Kasumi-1 (cell line): ENCODE data around the gene GOSR2.

Experiments
- DNase-seq, 2 experiments: peaks; one replicate each; lab custom pipeline; 2025; lab: John Stamatoyannopoulos, UW

Gene GOSR2

DNA sequence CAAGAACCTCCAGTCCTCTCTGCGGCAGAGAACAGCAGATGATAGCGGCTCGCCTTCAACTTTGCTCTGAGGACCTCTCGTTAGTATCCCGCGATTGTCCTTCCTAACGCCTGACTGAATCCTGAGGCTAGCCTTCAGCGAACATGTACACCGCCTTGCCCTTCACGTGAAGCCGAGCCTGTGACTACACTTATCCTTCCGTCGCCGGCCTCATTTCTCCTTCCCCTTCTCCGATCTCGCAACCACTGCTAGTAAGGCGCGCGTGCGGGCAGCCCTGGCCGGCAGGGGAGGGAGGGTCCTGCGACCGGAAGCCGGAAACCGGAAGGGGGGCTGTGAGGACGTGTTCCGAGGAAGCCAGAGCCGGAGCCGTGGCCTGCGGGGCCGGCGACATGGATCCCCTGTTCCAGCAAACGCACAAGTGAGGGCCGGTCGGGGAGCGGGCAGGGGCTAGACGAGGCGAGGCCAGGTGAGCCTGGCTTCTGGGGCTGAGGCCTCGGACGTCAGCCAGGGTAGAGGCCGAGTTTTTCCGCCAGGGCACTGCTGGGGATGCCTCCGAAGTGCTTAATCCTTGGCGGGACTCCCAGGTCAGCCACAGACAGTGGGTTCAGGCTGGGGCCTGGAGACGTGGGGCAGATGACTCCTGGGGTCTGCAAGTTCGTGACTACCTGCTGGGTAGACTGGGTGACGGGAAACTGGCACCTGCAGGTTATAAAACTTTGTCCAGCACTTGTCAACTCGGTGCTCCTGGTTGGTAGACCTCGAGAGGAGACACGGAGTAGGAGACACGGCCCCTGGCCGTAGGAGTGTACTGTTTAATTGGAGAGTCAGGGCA is at the start of gene GOSR2:
TSS of gene GOSR2 (plus strand) at position 357 of the 832 bp plus-strand sequence. CDS start at position 390, 33 bp downstream.
- DNase-seq, result peak; percentile 98 to 99

DNA sequence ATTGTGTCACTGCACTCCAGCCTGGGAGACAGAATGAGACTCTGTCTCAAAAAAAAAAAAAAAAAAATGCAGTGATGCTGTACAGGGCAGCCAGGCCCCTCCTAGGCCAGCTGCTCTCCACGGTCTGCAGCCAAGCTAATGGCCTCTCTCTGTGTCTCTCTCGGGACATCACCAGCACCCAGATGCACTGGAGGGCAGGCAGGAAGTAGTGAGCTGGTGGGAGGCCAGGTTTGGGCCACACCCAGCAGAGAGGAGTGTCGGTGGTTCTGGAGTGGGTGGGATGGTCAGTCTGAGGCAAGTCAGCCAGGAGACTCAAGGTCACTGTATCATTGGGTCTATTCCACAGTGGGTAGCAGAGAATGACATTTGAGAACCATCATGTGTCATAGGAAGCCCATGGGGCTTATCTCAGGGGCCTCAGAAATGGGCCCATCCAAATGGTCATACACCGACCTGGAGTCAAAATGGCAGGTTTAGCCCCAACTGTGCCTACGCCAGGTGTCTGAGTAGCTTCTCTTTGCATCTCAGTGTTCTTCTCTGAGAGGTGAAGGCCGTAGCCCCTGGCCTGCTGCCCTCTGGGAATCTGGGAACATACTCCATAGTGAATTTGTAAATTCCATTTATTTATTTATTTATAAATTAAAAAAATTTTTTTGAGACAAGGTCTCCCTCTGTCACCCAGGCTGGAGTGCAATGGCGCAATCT is 48.9 kb upstream of the GOSR2 start:
- no peak for DNase-seq

DNA sequence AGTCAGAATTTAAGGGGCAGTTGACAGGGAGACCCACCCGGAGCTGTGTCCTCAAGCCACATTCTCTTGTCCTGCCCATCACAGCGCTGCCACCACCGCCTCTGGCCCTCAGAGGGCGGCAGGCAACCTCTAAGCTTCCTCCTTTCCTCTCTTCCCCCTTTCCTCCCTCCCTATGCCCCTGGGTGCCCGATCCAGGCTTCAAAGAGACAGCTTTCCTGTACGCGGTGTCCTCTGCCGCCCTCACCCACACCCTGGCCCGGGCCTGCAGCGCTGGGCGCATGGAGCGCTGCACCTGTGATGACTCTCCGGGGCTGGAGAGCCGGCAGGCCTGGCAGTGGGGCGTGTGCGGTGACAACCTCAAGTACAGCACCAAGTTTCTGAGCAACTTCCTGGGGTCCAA is 48.1 kb upstream of the GOSR2 start:
- no peak for DNase-seq

DNA sequence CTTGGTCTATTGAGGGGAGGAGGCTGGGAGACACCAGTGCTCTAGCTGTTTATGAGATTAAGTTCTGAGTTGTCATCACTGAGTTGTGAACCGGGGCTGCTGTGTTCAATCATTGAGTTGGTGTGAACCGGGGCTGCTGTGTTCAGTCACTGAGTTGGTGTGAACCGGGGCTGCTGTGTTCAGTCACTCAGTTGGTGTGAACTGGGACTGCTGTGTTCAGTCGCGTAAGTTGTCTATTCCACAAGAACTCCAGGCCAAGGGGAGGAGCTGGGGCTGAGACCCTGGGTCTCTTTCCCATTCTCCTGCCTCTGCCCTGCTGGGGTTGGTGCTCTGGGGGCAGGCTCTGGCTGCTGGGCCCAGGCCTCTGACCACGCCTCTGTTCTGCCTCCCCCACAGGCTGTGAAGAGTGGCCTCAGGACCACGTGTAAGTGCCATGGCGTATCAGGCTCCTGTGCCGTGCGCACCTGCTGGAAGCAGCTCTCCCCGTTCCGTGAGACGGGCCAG is 47.1 kb upstream of the GOSR2 start:
- DNase-seq, result no peak

DNA sequence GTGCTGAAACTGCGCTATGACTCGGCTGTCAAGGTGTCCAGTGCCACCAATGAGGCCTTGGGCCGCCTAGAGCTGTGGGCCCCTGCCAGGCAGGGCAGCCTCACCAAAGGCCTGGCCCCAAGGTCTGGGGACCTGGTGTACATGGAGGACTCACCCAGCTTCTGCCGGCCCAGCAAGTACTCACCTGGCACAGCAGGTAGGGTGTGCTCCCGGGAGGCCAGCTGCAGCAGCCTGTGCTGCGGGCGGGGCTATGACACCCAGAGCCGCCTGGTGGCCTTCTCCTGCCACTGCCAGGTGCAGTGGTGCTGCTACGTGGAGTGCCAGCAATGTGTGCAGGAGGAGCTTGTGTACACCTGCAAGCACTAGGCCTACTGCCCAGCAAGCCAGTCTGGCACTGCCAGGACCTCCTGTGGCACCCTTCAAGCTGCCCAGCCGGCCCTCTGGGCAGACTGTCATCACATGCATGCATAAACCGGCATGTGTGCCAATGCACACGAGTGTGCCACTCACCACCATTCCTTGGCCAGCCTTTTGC is 46.5 kb upstream of the GOSR2 start:
- no peak for DNase-seq

DNA sequence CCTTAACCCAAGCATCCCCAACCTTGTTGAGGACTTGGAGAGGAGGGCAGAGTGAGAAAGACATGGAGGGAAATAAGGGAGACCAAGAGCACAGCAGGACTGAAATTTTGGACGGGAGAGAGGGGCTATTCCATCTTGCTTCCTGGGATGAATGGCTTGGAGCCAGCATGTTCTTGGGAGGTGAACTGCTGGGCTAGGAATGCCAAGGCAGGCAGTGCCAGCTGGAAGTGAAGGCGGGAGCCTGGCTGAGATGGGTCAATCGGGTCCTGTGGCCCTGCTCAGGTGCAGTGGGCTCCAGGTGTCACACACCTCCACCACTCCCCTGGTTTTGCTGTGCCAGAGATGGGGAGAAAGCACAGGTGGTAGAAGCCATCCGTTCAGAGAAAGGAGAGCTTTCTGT is 46.0 kb upstream of the GOSR2 start:
- DNase-seq, result no peak

DNA sequence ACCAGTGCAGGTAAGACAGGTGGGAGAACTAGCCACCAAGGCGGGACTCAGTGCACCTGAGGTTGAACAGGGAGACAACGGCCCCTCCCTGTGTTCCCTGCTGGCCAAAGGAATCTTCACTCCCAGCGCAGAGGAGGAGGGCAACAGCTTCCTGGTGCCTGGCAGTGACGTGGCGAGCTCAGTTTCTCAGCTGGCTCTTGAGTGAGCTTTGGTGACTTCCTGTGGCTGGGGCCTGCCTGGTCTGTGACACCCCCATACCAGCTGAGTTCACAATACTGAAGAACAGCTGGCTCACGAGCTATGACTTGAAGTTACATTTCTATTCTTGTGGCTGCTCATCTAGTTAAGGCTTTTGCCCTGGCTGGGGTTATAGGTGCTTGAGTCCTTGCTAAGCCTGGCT is 45.5 kb upstream of the GOSR2 start:
- DNase-seq, result no peak

DNA sequence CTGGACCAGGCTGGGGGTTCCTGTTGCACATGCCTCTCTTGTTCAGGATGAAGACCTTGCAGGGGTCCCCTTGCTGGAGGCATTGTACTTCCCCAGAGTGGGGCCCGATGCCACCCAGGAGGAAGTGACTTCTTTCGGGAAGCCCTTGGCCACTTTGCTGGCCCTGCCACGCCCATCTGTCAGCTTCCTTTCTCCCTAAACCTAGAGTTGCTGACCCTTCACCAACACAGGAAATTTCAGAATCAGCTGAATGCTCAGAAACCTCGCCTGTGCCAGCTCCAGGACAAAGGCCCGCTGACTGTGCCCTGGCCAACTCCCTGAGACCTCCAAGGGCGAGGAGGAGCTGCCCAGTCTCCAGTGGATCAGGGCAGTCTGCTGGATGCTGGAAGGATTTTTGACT is 44.9 kb upstream of the GOSR2 start:
- no peak for DNase-seq

DNA sequence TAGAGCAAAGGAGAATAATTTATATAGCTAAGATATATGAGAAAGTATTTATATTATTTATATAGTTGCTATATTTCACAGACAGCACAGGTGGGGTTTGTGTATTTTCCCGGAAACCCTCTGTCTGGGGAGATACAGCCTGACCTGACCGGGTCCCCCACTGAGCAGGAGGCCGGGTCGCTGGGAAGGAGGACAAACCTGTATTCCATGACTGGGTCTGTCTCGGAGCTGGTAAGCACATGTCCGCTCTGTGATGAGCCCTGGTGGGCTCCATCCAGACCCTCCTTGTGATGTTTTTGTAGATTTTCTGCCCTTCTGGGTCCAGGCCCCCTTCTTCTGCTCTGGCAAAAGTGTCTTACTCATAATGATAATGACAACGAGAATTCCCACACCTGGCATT is 43.9 kb upstream of the GOSR2 start:
- no peak for DNase-seq

DNA sequence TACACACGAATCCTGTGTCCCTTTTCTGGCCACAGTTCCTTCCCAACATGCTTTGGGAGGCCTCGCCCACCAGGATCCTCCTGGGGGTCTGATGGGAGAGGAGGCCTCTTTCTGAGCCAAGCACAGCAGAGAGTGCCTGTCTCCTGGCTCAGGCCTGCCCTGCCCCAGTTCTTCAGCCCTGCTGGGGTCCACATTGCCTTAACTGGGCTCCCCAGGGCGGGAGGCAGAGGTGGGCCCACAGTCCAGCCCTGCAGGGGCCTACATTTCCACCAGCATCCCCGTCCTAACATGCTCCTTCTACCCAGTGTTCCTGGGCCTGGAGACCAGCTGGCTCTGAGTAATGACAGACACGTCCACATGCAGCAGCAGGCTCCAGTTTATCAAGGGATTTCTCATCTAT is 41.9 kb upstream of the GOSR2 start:
- no peak for DNase-seq

DNA sequence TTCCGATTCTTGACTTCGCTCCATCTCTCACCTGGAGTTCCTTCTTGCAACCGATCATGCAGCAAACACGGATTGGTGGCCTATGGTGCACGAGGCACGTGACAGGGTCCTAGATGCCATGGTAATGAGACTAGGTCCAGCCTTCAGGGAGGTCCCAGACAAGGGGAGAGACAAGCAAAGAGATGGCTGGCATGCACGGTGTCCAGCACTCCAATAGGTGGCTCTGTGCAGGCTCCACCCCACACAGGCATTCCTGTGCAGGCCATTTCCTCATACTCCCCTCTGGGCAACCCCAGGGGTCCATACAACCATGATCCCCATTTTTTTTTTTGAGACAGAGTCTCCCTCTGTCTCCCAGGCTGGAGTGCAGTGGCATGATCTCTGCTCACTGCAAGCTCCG is 40.3 kb upstream of the GOSR2 start:
- no peak for DNase-seq

DNA sequence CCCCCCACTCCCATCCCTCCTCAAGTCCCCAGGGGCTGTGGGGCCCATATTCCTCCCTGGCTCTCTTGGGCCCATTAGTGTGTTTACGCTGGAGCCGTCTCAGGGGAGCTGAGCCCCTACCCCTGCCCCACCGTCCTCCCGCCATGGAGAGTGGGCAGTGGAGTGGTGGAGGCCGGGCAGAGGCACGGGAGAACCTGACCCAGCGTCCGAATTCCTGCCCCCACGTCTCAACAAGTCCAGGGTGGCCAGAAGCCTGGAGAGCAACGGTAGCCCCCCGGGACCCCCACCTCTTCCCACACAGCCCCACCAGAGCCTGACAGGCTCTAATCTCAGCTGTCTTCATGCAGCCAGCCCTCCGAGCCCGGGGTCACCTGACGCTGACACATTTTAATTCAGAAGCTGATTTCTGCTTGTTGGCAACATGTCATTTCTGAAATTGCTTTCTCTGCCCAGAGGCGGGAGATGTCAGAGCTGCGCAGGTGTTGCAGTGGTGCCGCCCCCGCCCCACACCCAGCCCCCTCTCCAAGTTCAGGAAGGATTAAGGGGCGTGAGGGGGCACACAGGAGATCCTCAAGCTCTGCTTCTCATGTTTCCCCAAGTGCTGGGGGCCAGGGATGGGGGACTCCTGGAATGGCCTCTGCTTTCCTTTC is 39.0 kb upstream of the GOSR2 start:
- DNase-seq, result no peak

DNA sequence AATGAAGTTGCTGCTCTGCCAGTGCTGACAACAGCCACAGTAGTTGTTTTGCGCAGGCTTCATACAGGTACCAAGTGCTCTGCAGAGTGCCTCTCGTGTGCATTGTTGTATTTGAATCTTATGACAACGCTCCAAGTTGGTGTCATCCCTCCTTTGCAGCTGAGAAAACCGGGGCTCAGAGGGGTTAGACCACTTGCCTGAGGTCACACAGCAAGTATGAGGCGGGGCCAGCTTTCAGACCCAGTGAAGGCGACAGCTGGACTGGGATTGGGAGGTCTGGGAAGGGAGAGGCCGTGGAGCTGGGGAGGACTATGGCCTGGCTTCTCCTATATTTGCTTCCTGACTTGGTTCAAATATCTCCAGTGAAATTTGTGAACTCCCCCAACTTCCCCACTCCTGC is 38.4 kb upstream of the GOSR2 start:
- no peak for DNase-seq

DNA sequence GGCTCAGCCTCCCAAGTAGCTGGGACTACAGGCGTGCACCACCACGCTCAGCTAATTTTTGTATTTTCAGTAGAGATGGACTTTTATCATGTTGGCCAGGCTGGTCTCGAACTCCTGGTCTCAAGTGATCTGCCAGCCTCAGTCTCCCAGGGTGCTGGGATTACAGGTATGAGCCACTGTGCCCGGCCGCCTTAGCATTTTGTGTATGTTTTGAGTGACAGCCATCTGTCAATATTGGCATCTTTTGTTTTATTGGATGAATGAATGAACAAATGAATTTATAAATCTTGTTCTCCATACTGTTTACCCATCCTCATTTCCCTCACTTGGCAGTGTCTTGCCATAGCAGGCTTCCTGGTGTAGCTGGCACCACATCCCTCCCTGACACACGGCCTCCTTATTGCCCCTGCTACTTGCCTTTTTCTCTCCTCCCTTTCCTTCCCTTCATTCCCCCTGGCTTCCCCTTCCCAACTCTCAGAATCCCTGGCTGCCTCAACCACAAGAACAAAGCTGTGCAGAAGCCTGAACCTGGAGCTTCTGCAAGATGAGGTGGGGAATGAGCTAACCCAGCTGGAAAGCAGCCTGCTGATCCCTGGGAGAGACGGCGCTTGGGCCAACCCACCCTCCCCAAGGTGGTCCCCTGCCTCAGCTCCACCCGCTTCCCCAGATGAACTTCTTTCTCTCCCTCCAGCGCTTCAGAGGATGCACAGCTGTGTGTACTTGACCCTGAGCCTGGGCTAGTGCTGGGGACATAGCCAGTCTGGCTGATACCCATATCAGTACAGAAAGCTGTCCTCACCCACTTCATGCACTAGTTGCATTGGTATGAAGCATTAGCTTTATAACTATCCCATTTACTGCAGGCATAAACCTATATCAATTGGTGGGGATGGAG is 37.3 kb upstream of the GOSR2 start:
- DNase-seq, result no peak

DNA sequence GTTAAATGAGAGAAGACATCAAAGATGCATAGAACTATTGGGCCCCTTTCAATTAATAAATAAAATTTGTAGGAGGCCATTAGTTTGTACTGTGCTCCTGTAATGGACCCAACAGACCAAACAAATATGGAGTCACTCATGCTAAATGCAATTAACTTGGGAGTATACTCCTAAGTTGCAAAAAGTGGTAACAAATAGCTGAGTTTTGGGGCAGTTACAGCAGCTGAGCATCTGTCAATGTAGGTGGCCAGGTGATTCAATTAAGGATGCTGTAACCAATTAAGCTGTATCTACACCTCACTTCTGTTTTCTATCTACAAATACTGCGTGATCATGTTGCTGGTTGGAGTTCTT is 36.7 kb upstream of the GOSR2 start:
- DNase-seq, result no peak

DNA sequence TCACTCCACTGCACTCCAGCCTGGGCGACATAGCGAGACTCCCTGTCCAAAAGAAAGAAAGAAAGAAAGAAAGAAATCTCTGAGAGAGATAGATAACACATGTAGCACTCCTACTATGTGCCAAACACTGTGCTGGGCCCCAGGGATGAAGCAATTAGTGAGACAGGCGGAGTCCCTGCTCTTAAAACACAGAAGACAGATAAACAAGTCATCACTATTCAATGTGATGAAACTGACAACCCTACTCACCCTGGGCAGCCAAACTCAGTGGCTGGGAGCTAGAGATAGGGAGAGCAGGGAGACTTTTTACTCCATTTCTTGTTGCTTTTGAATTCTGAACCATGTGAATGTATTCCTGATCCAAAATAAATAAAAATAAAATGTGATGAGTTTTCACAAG is 35.2 kb upstream of the GOSR2 start:
- DNase-seq, result no peak

DNA sequence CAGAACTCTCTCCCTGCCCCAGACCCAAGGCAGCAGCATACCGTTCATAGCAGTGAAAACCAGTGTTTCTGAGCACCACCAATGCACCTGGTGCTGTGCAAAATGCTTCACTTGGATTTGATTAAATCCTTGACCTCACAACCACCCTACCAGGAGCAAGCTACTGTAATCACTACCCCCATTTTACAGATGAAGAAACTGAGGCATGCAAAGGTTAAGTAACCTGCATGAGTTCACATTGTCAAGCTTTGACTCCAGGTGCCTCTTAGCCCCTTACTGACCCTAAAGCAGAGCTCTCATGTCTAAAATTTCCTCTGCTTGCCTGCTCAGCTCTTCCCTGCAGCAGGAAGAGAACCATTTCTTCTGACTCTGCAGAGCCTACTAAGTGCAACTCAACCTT is 34.2 kb upstream of the GOSR2 start:
- no peak for DNase-seq

DNA sequence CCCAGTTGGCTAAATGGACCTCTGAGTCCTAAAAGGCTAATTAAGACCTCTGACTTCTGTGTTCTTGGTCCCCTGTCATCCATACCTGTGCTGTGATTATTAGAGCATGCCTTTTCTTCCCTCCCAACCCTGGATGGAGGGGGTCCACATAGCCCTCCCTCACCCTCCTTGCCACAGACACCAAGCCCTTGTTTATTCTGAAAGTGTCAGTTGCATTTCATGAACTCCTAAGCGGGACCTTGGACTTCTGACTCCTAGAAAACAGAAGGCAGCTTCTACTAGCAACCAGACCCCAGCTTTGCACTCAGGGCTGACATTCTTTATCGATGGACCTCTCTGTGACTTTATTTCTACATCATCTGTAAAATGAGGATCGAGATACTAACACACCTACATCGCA is 33.4 kb upstream of the GOSR2 start:
- DNase-seq, result no peak

DNA sequence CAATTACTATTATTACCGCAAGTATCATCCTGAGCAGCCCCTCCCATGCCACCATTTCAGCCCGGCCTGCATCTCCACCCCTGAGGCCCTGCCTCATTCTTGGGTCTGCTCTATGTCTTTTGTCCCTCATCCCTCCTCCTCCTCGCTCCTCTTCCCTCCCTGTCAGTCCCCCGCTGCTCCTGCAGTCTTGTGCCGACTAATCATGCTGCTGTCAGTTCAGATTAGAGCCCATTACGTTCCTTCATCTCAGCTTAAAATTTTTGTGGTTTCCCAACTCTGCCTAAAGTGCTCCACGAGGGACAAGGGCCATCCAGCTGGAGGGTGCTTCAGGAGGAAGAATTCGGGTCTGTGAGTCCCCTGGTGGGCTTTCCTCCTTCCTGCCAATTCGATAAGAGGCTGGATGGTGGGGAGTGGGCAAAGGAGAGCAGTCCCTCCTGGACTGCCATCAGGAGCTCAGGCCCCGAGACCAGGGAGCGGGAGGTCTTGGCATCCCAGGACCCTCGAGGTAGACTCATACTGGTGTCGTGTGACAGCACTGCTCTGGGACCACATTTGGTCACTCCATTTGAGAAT is 32.9 kb upstream of the GOSR2 start:
- DNase-seq, result no peak

DNA sequence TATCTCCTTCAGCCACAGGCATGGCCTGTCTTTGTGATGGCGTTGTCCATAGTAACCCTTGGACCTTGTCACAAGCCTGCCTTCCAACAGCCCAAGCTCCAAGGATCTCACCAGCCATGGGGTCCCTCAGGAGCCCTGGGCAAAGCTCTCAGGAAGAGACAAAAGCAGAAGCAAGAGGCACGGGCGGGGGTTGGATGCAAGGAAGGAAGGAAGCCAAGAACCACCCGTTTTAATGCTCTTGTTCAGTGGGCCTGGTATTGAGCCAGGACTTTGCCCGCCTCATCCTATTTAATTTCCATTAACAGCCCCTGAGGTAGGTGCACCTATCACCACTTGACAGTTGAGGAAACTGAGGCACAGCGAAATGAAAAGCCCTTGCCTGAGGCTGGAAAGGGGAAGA is 32.3 kb upstream of the GOSR2 start:
- peak; percentile 36 for DNase-seq

DNA sequence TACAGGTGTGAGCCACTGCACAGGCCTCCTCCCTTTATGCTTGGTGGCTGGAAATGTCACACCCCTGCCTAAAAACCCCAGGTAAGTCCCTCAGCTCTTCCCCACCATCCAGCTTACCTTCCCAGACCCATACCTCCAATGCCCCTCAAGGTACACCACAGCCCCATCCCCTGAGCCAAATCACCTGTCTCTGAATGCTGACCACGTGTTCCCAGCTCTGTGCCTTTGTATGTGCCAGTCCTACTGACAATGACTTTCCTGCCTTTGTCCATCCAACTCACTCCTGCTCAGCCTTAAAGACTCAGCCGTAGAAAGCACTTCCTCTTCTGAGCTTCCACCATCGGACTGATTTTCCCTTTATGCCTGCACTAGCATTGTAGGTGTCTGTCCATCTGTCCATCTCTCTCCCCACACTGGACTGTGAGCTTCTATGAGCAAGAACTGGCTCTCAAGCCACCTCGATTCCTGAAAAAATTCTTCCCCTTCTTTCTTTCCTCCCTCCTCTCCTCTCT is 30.7 kb upstream of the GOSR2 start:
- no peak for DNase-seq
